GM20000 (cell line): ENCODE data around the gene KLK2.

Source experiments
- DNase-seq: peaks from one replicate; pipeline ENCODE4 v3.0.0; 2012; ENCODE audit warnings: low spot score
- TF ChIP-seq, protein P1 (sequence below): IDR thresholded peaks from 2 replicates; pipeline ENCODE4 v1.5.1; 2012; ENCODE audit warnings: mild to moderate bottlenecking, control low read depth; ENCODE audit errors: extremely low read depth, missing control alignments

The KLK2 gene

DNA sequence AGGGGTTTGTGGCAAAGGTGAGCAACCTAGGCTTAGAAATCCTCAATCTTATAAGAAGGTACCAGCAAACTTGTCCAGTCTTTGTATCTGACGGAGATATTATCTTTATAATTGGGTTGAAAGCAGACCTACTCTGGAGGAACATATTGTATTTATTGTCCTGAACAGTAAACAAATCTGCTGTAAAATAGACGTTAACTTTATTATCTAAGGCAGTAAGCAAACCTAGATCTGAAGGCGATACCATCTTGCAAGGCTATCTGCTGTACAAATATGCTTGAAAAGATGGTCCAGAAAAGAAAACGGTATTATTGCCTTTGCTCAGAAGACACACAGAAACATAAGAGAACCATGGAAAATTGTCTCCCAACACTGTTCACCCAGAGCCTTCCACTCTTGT is 3.8 kb upstream of the KLK2 start:
- TF ChIP-seq, protein P1, sequence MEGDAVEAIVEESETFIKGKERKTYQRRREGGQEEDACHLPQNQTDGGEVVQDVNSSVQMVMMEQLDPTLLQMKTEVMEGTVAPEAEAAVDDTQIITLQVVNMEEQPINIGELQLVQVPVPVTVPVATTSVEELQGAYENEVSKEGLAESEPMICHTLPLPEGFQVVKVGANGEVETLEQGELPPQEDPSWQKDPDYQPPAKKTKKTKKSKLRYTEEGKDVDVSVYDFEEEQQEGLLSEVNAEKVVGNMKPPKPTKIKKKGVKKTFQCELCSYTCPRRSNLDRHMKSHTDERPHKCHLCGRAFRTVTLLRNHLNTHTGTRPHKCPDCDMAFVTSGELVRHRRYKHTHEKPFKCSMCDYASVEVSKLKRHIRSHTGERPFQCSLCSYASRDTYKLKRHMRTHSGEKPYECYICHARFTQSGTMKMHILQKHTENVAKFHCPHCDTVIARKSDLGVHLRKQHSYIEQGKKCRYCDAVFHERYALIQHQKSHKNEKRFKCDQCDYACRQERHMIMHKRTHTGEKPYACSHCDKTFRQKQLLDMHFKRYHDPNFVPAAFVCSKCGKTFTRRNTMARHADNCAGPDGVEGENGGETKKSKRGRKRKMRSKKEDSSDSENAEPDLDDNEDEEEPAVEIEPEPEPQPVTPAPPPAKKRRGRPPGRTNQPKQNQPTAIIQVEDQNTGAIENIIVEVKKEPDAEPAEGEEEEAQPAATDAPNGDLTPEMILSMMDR = no peak
- no peak for DNase-seq

DNA sequence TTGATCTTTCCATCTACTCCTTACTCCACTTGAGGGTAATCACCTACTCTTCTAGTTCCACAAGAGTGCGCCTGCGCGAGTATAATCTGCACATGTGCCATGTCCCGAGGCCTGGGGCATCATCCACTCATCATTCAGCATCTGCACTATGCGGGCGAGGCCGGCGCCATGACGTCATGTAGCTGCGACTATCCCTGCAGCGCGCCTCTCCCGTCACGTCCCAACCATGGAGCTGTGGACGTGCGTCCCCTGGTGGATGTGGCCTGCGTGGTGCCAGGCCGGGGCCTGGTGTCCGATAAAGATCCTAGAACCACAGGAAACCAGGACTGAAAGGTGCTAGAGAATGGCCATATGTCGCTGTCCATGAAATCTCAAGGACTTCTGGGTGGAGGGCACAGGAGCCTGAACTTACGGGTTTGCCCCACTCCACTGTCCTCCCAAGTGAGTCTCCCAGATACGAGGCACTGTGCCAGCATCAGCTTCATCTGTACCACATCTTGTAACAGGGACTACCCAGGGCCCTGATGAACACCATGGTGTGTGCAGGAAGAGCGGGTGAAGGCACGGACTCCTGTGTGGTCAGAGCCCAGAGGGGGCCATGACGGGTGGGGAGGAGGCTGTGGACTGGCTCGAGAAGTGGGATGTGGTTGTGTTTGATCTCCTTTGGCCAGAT is 2.7 kb upstream of the KLK2 start:
- TF ChIP-seq, protein P1 = no peak
- no peak for DNase-seq

DNA sequence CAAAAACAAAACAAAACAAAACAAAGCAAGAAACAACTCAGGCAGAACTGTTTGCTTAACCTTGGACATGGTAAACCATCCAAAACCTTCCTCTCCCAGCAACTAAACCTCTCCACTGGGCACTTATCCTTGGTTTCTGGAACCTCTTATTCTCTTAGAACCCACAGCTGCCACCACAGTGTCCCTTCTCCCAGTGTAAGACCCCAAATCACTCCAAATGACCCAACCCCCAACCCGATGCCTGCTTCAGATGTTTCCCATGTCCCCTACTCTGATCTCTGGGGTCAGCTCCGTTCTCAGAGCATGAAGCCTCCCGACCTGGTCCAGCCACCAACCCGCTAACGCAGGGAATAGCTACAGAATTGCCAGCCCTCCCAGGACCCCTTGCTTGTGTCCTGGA is 972 bp downstream of the KLK2 start:
- DNase-seq = no peak

DNA sequence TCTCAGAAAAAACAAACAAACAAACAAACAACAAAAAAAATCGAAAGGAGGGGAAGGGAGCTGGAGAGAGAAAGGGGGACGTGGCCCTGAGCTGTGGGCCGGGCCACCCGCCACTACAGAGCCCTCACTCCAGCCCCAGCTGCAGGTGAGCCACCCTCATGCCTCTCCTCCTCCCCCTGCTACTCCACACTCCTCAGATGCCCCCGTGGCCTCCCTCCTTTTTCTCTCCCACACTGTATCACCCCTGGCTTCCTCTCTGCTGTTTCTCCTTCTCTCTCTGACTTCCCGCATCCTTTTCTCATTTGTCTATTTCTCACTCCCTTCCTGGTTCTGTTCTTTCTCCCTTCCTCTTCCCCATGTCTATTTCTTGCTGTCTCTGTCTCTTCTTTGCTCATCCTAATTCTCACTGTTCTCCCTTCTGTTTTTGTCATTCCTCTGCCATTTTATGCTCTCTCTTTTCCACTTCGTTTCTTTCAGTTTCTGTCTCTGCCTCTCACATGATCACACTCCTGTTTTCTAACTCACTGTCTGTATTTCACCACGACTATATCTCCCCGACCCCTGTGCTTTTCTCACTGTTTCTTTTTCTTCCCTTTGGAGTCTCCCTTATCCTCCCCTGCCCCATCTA is 2.7 kb downstream of the KLK2 start:
- DNase-seq = peak; percentile 57
- TF ChIP-seq, protein P1 = no peak

More for the DNA sequence above, 972 bp downstream of the KLK2 start:
- TF ChIP-seq, protein P1 = no peak

DNA sequence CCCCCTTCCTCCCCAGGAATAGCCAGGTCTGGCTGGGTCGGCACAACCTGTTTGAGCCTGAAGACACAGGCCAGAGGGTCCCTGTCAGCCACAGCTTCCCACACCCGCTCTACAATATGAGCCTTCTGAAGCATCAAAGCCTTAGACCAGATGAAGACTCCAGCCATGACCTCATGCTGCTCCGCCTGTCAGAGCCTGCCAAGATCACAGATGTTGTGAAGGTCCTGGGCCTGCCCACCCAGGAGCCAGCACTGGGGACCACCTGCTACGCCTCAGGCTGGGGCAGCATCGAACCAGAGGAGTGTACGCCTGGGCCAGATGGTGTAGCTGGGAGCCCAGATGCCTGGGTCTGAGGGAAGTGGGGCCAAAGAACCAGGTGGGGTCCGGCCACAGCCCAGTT is 3.2 kb downstream of the KLK2 start:
- peak; percentile 17 for DNase-seq
- TF ChIP-seq, protein P1 = no peak

DNA sequence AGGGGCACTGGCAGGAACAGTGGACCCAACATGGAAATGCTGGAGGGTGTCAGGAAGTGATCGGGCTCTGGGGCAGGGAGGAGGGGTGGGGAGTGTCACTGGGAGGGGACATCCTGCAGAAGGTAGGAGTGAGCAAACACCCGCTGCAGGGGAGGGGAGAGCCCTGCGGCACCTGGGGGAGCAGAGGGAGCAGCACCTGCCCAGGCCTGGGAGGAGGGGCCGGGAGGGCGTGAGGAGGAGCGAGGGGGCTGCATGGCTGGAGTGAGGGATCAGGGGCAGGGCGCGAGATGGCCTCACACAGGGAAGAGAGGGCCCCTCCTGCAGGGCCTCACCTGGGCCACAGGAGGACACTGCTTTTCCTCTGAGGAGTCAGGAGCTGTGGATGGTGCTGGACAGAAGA is 4.1 kb downstream of the KLK2 start:
- TF ChIP-seq, protein P1 = no peak
- no peak for DNase-seq

DNA sequence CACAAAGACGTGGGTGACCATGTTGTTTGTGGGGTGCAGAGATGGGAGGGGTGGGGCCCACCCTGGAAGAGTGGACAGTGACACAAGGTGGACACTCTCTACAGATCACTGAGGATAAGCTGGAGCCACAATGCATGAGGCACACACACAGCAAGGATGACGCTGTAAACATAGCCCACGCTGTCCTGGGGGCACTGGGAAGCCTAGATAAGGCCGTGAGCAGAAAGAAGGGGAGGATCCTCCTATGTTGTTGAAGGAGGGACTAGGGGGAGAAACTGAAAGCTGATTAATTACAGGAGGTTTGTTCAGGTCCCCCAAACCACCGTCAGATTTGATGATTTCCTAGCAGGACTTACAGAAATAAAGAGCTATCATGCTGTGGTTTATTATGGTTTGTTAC is 5.6 kb downstream of the KLK2 start:
- DNase-seq = peak; percentile 28
- TF ChIP-seq, protein P1 = no peak
